IMR-90 (cell line): ENCODE results near the gene C19orf73. TPM values are rescaled to one million over a fixed set of nuclear protein-coding genes. Genes with fewer than 3 reads are reported as not detected.

Source experiments
- ATAC-seq: fragments of 200-7000 bp; cut with Tn5 transposase; 2 replicates; pipeline ENCODE4 v1.9.1; 2020; ENCODE audit warnings: low read depth, mild to moderate bottlenecking, moderate library complexity
- BruUV-seq: library from RNA; stranded (reverse); fragments of 400-500 nt; replicated peaks from 2 replicates; lab custom pipeline; 2021; lab: Mats Ljungman, UMichigan
- CTCF ChIA-PET: fragments of 300-600 bp; formaldehyde crosslinking; extraction: SDS; loops from one replicate; lab custom pipeline; 2021; ENCODE audit warnings: antibody characterized with exemption; lab: Yijun Ruan, JAX
- POLR2A ChIA-PET: fragments of 300-600 bp; sonication (Branson Sonifier 250); formaldehyde crosslinking; loops from one replicate; lab custom pipeline; 2022; ENCODE audit warnings: antibody characterized with exemption; ENCODE audit not compliant: unreplicated experiment; lab: Charles Lee
- DNase-seq: peaks from one replicate; pipeline ENCODE4 v3.0.0; 2013
- H2AFZ ChIP-seq: replicated peaks from 2 replicates; pipeline ENCODE3; 2013; ENCODE audit warnings: low read length, mild to moderate bottlenecking; ENCODE audit not compliant: poor library complexity
- H2AK5ac ChIP-seq: 2 replicates; pipeline ENCODE4 v1.6.1; 2013; ENCODE audit warnings: low read depth, low read length, inconsistent platforms
- H2AK9ac ChIP-seq: replicated peaks from 2 replicates; pipeline ENCODE3; 2013; ENCODE audit warnings: mild to moderate bottlenecking, low read depth, low read length, moderate library complexity; ENCODE audit not compliant: poor library complexity
- H2BK120ac ChIP-seq: 2 replicates; pipeline ENCODE4 v1.6.1; 2013; ENCODE audit warnings: low read depth, low read length, inconsistent platforms
- H2BK15ac ChIP-seq: 3 replicates; pipeline ENCODE4 v1.6.1; 2013; ENCODE audit warnings: low read depth, low read length, inconsistent platforms
- H2BK20ac ChIP-seq: 2 replicates; pipeline ENCODE4 v1.6.1; 2013; ENCODE audit warnings: low read depth, mild to moderate bottlenecking, inconsistent platforms, low read length, moderate library complexity
- H2BK5ac ChIP-seq: 2 replicates; pipeline ENCODE4 v1.6.1; 2013; ENCODE audit warnings: mild to moderate bottlenecking, low read depth, low read length, inconsistent platforms; ENCODE audit not compliant: poor library complexity, severe bottlenecking
- H3K14ac ChIP-seq: replicated peaks from 2 replicates; pipeline ENCODE4 v1.6.1; 2013; ENCODE audit warnings: low read depth, low read length, inconsistent platforms
- H3K18ac ChIP-seq: 2 replicates; pipeline ENCODE4 v1.6.1; 2013; ENCODE audit warnings: low read depth, low read length, control low read depth
- H3K23ac ChIP-seq: 2 replicates; pipeline ENCODE4 v1.6.1; 2013; ENCODE audit warnings: low read depth, low read length, inconsistent platforms
- H3K27ac ChIP-seq: 2 replicates; pipeline ENCODE4 v1.5.1; 2013; ENCODE audit warnings: mild to moderate bottlenecking, control low read depth, low read length; ENCODE audit not compliant: insufficient read depth
- H3K27me3 ChIP-seq: 2 replicates; pipeline ENCODE4 v1.6.1; 2013; ENCODE audit warnings: low read length; ENCODE audit not compliant: control insufficient read depth, insufficient read depth
- H3K36me3 ChIP-seq: 2 replicates; pipeline ENCODE4 v1.6.1; 2013; ENCODE audit warnings: low read length, mixed read lengths; ENCODE audit not compliant: control insufficient read depth, insufficient read depth
- H3K4ac ChIP-seq: 2 replicates; pipeline ENCODE4 v1.6.1; 2013; ENCODE audit warnings: low read depth, low read length, inconsistent platforms
- H3K4me1 ChIP-seq: 2 replicates; pipeline ENCODE4 v1.6.1; 2013; ENCODE audit warnings: low read length, mixed read lengths; ENCODE audit not compliant: control insufficient read depth, insufficient read depth
- H3K4me2 ChIP-seq: 2 replicates; pipeline ENCODE4 v1.6.1; 2013; ENCODE audit warnings: low read depth, mild to moderate bottlenecking, control low read depth, low read length, moderate library complexity
- H3K4me3 ChIP-seq: 2 replicates; pipeline ENCODE4 v1.5.1; 2013; ENCODE audit warnings: low read depth, mild to moderate bottlenecking, control low read depth, low read length, moderate library complexity; ENCODE audit not compliant: insufficient read depth
- H3K56ac ChIP-seq: 2 replicates; pipeline ENCODE4 v1.6.1; 2013; ENCODE audit warnings: low read length, inconsistent platforms; ENCODE audit not compliant: insufficient read depth; ENCODE audit errors: extremely low read depth
- H3K79me1 ChIP-seq, 2 experiments: 2 replicates each; pipeline ENCODE4 v1.6.1; 2013; ENCODE audit warnings: low read length in 2 of 2, inconsistent platforms in 1 of 2, low read depth in 1 of 2
- H3K9ac ChIP-seq: 2 replicates; pipeline ENCODE4 v1.6.1; 2013; ENCODE audit warnings: low read depth, low read length, control low read depth
- H3K9me1 ChIP-seq: 2 replicates; pipeline ENCODE4 v1.6.1; 2013; ENCODE audit warnings: low read length, inconsistent platforms; ENCODE audit not compliant: insufficient read depth
- H3K9me3 ChIP-seq: 2 replicates; pipeline ENCODE4 v1.6.1; 2013; ENCODE audit warnings: low read length; ENCODE audit not compliant: control insufficient read depth, insufficient read depth
- H4K20me1 ChIP-seq: 2 replicates; pipeline ENCODE4 v1.6.1; 2013; ENCODE audit warnings: low read length, inconsistent platforms; ENCODE audit not compliant: insufficient read depth
- H4K5ac ChIP-seq: 2 replicates; pipeline ENCODE4 v1.6.1; 2013; ENCODE audit warnings: mild to moderate bottlenecking, low read depth, low read length, control low read depth
- H4K8ac ChIP-seq, 2 experiments: 2 replicates each; pipeline ENCODE4 v1.6.1; 2013; ENCODE audit warnings: low read depth in 2 of 2, low read length in 2 of 2, control low read depth in 1 of 2, inconsistent platforms in 1 of 2
- H4K91ac ChIP-seq: 2 replicates; pipeline ENCODE4 v1.6.1; 2013; ENCODE audit warnings: low read depth, low read length, inconsistent platforms; ENCODE audit not compliant: insufficient read depth
- BHLHE40 ChIP-seq: fragments of 150-350 bp; IDR thresholded peaks from 2 replicates; pipeline ENCODE4 v1.6.1; 2016; ENCODE audit warnings: mild to moderate bottlenecking, low read depth, low read length
- CEBPB ChIP-seq: IDR thresholded peaks from 2 replicates; pipeline ENCODE4 v1.6.1; 2012; ENCODE audit warnings: low read depth, low read length, improper control_type of control experiment
- CHD1 ChIP-seq: IDR thresholded peaks from 2 replicates; pipeline ENCODE4 v1.6.1; 2012; ENCODE audit warnings: low read depth, low read length, improper control_type of control experiment
- MAFK ChIP-seq: IDR thresholded peaks from 2 replicates; pipeline ENCODE4 v1.6.1; 2012; ENCODE audit warnings: low read depth, low read length, improper control_type of control experiment
- MXI1 ChIP-seq: IDR thresholded peaks from 2 replicates; pipeline ENCODE4 v1.6.1; 2012; ENCODE audit warnings: low read depth, mild to moderate bottlenecking, low read length, moderate library complexity, borderline replicate concordance
- NFE2L2 ChIP-seq: fragments of 150-350 bp; IDR thresholded peaks from 2 replicates; pipeline ENCODE4 v1.6.1; 2016; ENCODE audit warnings: low read depth, mild to moderate bottlenecking, low read length
- POLR2A ChIP-seq: IDR thresholded peaks from 2 replicates; pipeline ENCODE4 v1.6.1; 2012; ENCODE audit warnings: mild to moderate bottlenecking, low read depth, low read length
- RAD21 ChIP-seq: IDR thresholded peaks from 2 replicates; pipeline ENCODE4 v1.6.1; 2012; ENCODE audit warnings: low read length, improper control_type of control experiment
- RCOR1 ChIP-seq: IDR thresholded peaks from 2 replicates; pipeline ENCODE4 v1.6.1; 2012; ENCODE audit warnings: mild to moderate bottlenecking, low read length, improper control_type of control experiment; ENCODE audit not compliant: insufficient replicate concordance
- RFX5 ChIP-seq: IDR thresholded peaks from 2 replicates; pipeline ENCODE4 v1.8.0; 2012; ENCODE audit warnings: low read depth, mild to moderate bottlenecking, low read length, moderate library complexity
- SMC3 ChIP-seq: fragments of 150-350 bp; IDR thresholded peaks from 2 replicates; pipeline ENCODE4 v1.6.1; 2016; ENCODE audit warnings: low read depth, mild to moderate bottlenecking, antibody characterized with exemption, low read length, moderate library complexity
- WGBS, 2 experiments: methylation state at CpG; one replicate each; pipeline versions ENCODE4 v1.1.5 to v1.1.7; 2013; ENCODE audit warnings: missing lambda C conversion rate in 2 of 2; ENCODE audit not compliant: insufficient read length in 1 of 2; ENCODE audit errors: extremely low coverage in 2 of 2; 5-methylcytosine and 5-hydroxymethylcytosine counted together
- dilution Hi-C: fragments of 300-500 bp; cut with HindIII; formaldehyde crosslinking; loops from one replicate; pipeline ENCODE4 v1.14.3; 2018; ENCODE audit warnings: low sequenced_read_pairs; ENCODE audit not compliant: unreplicated experiment
- in situ Hi-C: fragments of 300-500 bp; cut with MboI; formaldehyde crosslinking; loops from 3 replicates; pipeline ENCODE4 v1.14.3; 2019; ENCODE audit warnings: low sequenced_read_pairs, inconsistent platforms, mixed read lengths
- intact Hi-C: fragments of 100-400 bp; cut with micrococcal nuclease; formaldehyde crosslinking; loops from 2 replicates; pipeline ENCODE4 v1.10.0; 2022
- polyA plus RNA-seq, 3 experiments: library from polyadenylated mRNA; depleted of rRNA; stranded (reverse); fragments of >200 nt; gene quantifications; 2 replicates each; pipeline ENCODE4 v1.2.3, GENCODE V29; 2012; ENCODE audit warnings: low replicate concordance in 1 of 3
- total RNA-seq: library from RNA; depleted of rRNA; stranded (reverse); fragments of >200 nt; gene quantifications from 2 replicates; pipeline ENCODE4 v1.2.3, GENCODE V29; 2012
- TF ChIP-seq, protein P1 (sequence below): fragments of 150-350 bp; IDR thresholded peaks from 2 replicates; pipeline ENCODE4 v1.6.1; 2016; ENCODE audit warnings: low read depth, mild to moderate bottlenecking, low read length, moderate library complexity, borderline replicate concordance
- TF ChIP-seq, protein P2 (sequence below): fragments of 150-350 bp; IDR thresholded peaks from 2 replicates; pipeline ENCODE4 v1.6.1; 2017; ENCODE audit warnings: mild to moderate bottlenecking, antibody characterized with exemption, low read length, low read depth
- TF ChIP-seq, protein P3 (sequence below): conservative IDR thresholded peaks from 2 replicates; pipeline ENCODE4 v1.5.1; 2012; ENCODE audit warnings: mild to moderate bottlenecking, low read depth, low read length, improper control_type of control experiment

The C19orf73 gene
- total and polyA plus RNA-seq, 2 of the 4 experiments (the other 2 are of a cell fraction), result 1.2 TPM; not detected in 1

DNA sequence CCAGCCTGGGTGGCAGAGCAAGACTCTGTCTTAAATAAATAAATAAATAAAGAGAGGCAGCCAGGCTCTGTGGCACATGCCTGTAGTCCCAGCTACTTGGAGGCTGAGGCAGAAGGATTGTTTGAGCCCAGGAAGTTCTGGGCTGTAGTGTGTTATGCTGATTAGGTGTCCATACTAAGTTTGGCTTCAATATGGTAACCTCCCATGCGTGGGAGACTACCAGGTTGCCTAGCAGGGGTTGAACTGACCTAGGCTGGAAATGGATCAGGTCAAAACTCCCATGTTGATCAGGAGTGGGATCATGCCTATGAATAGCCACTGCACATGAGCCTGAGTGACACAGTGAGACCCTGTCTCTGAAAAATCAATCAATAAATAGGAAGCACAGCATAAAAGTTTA, 37.7 kb downstream of the C19orf73 start:
- TF ChIP-seq MAFK, result no peak
- no peak for TF ChIP-seq RCOR1
- no peak for TF ChIP-seq CHD1
- no peak for TF ChIP-seq NFE2L2
- TF ChIP-seq, protein P1, sequence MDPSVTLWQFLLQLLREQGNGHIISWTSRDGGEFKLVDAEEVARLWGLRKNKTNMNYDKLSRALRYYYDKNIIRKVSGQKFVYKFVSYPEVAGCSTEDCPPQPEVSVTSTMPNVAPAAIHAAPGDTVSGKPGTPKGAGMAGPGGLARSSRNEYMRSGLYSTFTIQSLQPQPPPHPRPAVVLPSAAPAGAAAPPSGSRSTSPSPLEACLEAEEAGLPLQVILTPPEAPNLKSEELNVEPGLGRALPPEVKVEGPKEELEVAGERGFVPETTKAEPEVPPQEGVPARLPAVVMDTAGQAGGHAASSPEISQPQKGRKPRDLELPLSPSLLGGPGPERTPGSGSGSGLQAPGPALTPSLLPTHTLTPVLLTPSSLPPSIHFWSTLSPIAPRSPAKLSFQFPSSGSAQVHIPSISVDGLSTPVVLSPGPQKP, result no peak
- TF ChIP-seq RAD21, result no peak
- no peak for TF ChIP-seq MXI1
- no peak for TF ChIP-seq SMC3
- TF ChIP-seq POLR2A, result no peak
- TF ChIP-seq, protein P2, sequence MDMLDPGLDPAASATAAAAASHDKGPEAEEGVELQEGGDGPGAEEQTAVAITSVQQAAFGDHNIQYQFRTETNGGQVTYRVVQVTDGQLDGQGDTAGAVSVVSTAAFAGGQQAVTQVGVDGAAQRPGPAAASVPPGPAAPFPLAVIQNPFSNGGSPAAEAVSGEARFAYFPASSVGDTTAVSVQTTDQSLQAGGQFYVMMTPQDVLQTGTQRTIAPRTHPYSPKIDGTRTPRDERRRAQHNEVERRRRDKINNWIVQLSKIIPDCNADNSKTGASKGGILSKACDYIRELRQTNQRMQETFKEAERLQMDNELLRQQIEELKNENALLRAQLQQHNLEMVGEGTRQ, result no peak
- no peak for TF ChIP-seq CEBPB
- TF ChIP-seq, protein P3, sequence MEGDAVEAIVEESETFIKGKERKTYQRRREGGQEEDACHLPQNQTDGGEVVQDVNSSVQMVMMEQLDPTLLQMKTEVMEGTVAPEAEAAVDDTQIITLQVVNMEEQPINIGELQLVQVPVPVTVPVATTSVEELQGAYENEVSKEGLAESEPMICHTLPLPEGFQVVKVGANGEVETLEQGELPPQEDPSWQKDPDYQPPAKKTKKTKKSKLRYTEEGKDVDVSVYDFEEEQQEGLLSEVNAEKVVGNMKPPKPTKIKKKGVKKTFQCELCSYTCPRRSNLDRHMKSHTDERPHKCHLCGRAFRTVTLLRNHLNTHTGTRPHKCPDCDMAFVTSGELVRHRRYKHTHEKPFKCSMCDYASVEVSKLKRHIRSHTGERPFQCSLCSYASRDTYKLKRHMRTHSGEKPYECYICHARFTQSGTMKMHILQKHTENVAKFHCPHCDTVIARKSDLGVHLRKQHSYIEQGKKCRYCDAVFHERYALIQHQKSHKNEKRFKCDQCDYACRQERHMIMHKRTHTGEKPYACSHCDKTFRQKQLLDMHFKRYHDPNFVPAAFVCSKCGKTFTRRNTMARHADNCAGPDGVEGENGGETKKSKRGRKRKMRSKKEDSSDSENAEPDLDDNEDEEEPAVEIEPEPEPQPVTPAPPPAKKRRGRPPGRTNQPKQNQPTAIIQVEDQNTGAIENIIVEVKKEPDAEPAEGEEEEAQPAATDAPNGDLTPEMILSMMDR, result no peak
- TF ChIP-seq RFX5, result no peak
- TF ChIP-seq BHLHE40, result no peak

More for the DNA sequence above, 37.7 kb downstream of the C19orf73 start:
- H2AK9ac ChIP-seq, result no peak overlapping the region
- no peak overlapping the region for H4K5ac ChIP-seq
- H4K8ac ChIP-seq, result no peak overlapping the region
- H3K9me3 ChIP-seq, result no peaks in the 10 kb centered on the region
- H2BK15ac ChIP-seq, result no peak overlapping the region
- H3K9me1 ChIP-seq, result 0 out of 2 replicates have a peak, but pooled peaks cover 2% of the 10 kb centered on the region
- CTCF ChIA-PET, result no interaction called here
- no peak overlapping the region for H3K4me3 ChIP-seq
- H4K20me1 ChIP-seq, result peaks cover 10% of the 10 kb centered on the region
- H3K36me3 ChIP-seq, result peaks cover under 1% of the 10 kb centered on the region; the same call in 1 of the 2 replicates
- no peak overlapping the region for H3K9ac ChIP-seq
- no peaks in the 10 kb centered on the region for H3K27me3 ChIP-seq
- no peak overlapping the region for H2BK120ac ChIP-seq
- no peak overlapping the region for H3K18ac ChIP-seq
- no peak overlapping the region for H3K56ac ChIP-seq
- intact Hi-C loops, result no loop called here
- DNase-seq (no peak), ATAC-seq (no peak)
- H3K14ac ChIP-seq, result no peak overlapping the region
- dilution Hi-C loops, result no loop called here
- WGBS, 2 experiments, result 20% methylated on average over 1 of the region's 1 CpG; no CpG with 5 or more reads in 1 of the 2 experiments
- no peak overlapping the region for H3K23ac ChIP-seq
- H3K27ac ChIP-seq, result no peak overlapping the region
- POLR2A ChIA-PET, result no interaction called here
- H2AFZ ChIP-seq, result peak overlapping the region; percentile 21
- H2AK5ac ChIP-seq, result no peak overlapping the region
- H4K91ac ChIP-seq, result no peak overlapping the region
- peaks cover 0 to 8% of the 10 kb centered on the region in 2 experiments; a peak in 1 of 4 replicates for H3K79me1 ChIP-seq
- no peak overlapping the region for H2BK5ac ChIP-seq
- no TSS peak for BruUV-seq
- in situ Hi-C loops, result no loop called here
- peaks cover under 1% of the 10 kb centered on the region for H3K4me1 ChIP-seq
- H3K4me2 ChIP-seq, result no peak overlapping the region
- no peak overlapping the region for H3K4ac ChIP-seq
- no peak overlapping the region for H2BK20ac ChIP-seq
